Measurements from ENCODE around the gene CDH4.

- no peak for TF ChIP-seq CTCF (IDR thresholded peaks at IDR 0.05; ENCODE audit: insufficient read depth, low read length, poor library complexity, severe bottlenecking)
- TF ChIP-seq EZH2phosphoT487 (conservative IDR thresholded peaks at IDR 0.05; ENCODE audit: low read length): no peak
These were observed 714.6 kb downstream of the CDH4 start for GRCh38 chr20:61966492-61967244.
